DMS53 (cell line): Measurements from ENCODE around the gene CHID1.
A peak's percentile ranks its signal among the peaks of the same experiment; 100 is the strongest.

ENCODE experiments used
- DNase-seq: peaks from one replicate; lab custom pipeline; 2025; lab: John Stamatoyannopoulos, UW

Gene CHID1

GRCh38 chr11:863910-864827, 46.4 kb downstream of the CHID1 start:
- no peak for DNase-seq

GRCh38 chr11:863023-863909, 47.3 kb downstream of the CHID1 start:
- no peak for DNase-seq

GRCh38 chr11:862696-863022, 48.0 kb downstream of the CHID1 start:
- no peak for DNase-seq

GRCh38 chr11:862081-862661, 48.4 kb downstream of the CHID1 start:
- no peak for DNase-seq

- no peak for DNase-seq
Observed at GRCh38 chr11:861105-861479, 49.5 kb downstream of the CHID1 start.

- no peak for DNase-seq
Observed at GRCh38 chr11:860234-861104, 50.1 kb downstream of the CHID1 start.

- DNase-seq = peak; percentile 75
Observed at GRCh38 chr11:859394-860131, 51.0 kb downstream of the CHID1 start.

GRCh38 chr11:858762-859339, 51.8 kb downstream of the CHID1 start:
- DNase-seq = no peak

GRCh38 chr11:858053-858761, 52.4 kb downstream of the CHID1 start:
- DNase-seq = no peak

GRCh38 chr11:856397-856796, 54.2 kb downstream of the CHID1 start:
- DNase-seq = no peak

GRCh38 chr11:855796-856195, 54.8 kb downstream of the CHID1 start:
- DNase-seq = no peak

- DNase-seq = no peak
Observed at GRCh38 chr11:855330-855674, 55.3 kb downstream of the CHID1 start.

GRCh38 chr11:854601-855329, 55.8 kb downstream of the CHID1 start:
- DNase-seq = no peak

GRCh38 chr11:853682-854448, 56.7 kb downstream of the CHID1 start:
- DNase-seq = no peak

- no peak for DNase-seq
Observed at GRCh38 chr11:852762-853161, 57.8 kb downstream of the CHID1 start.

GRCh38 chr11:850775-851763, 59.5 kb downstream of the CHID1 start:
- DNase-seq = peak; percentile 83
